ENCODE results near the gene LRRN1. TPM values are rescaled to one million over a fixed set of nuclear protein-coding genes. Genes with fewer than 3 reads are reported as not detected.

LRRN1 gene
- total RNA-seq (2022; extraction: Qiagen RNA extraction), result 0.02 TPM in 1 of 5 replicates, not detected in the others

DNA sequence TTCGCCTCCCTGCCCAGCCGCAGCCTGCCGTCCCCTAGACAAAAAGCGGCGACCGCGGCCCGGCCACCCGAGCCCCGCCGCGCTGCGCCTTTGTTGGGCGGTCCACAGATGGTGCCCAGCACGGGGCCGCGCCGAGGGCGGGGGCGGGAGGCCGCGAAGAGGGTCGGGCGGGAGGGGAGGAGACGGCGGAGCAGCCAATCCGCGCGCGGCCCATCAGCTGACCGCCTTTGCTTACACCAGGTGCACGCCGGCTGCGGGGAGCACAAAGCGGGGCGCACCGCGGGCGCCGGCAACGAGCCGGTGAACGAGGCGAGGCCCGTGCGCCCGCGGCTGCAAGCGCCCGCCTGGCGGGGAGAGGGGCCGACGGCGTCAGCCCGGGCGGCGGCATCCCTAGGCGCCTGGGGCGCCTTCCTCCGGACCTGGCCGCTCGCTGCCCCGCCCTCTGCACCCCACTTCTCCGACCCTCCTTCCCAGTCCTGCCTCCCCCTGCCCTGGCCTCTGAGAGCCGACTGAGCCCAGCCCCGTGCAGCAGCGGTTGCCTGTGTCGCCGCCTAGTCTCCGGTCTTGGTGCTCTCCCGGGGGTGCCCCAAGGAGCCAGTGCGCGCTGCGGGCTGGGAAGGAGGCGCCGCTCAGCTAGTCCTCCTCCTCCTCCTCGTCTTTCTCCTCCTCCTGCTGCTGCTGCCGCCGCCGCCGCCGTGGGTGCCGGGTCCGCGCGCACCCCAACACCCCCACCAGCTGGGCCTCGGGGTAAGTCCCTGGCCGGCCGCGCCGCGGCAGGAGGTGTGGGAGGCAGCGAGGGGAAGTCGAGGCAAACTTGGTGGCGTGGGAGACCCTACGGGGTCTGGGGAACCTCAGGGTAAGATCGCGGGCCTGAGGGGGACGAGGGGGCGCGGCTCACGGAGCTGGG is at the start of gene LRRN1:
LRRN1 (plus strand) TSS at position 259 of the 907 bp plus-strand sequence. CDS start 45,211 bp downstream, outside the sequence.

Measured in A549 treated with dexamethasone at 1 μM for 4 hours (cell line).